ENCODE results near the gene WASHC3.
"Not testable (repeated sequence)": the region's sequence is repeated elsewhere in the genome, so short reads cannot be mapped to it uniquely, and the experiment has no call there.

Gene WASHC3

DNA sequence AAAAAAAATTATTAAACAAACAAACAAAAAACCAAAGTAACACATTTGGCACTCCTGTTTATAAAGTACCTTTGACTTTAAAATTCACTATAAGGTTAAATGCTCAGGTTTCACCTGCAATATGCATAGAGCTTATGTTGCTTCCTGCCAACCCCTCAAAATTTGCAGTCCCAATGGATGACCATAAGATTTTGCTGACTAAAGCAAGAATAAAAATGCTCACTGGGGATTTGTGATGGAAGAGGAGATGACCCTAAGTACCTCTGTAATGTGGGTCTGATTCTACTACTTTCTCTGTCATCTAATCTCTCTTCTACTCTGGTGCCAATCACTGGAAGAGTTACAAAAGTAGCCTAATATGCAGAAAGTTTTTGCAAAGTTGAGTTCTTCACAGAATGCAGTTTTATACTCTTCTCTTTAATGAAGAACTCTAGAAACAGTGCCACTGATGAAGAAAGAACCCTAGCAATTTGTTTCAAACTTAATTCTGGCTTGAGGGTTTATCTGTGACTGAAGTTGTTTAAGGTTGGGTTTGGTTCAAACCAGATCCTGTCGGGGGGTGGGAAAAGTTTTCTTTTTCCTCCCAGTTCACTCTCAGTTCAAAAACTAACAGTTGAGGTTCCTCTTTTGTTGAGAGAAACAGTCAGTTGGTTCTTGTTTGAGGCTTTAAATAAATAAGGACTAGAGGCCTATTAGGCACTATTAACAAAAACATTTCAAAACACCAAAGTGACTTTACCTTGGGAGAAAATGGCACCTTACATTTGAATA is 10.9 kb downstream of the WASHC3 start:
- DNase-seq: no peak

DNA sequence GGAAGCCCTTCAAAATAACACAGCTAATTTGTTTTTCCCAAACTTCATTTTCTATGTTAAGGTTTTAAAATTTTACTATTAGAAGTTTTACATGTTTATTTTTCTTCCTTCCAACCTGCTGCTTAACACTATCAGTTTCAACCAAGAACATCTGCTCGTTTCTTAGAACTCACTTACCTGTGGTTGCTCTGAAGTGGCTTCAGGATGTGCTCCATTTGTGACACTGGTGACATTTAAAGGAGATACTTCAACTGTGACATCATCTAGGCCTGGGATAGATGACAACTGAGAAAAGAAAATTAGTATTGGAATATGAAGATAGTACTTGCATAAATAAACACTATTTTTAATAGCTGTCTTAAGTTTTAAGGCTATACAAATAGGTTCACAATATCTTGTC is 17.9 kb downstream of the WASHC3 start:
- no peak for DNase-seq

DNA sequence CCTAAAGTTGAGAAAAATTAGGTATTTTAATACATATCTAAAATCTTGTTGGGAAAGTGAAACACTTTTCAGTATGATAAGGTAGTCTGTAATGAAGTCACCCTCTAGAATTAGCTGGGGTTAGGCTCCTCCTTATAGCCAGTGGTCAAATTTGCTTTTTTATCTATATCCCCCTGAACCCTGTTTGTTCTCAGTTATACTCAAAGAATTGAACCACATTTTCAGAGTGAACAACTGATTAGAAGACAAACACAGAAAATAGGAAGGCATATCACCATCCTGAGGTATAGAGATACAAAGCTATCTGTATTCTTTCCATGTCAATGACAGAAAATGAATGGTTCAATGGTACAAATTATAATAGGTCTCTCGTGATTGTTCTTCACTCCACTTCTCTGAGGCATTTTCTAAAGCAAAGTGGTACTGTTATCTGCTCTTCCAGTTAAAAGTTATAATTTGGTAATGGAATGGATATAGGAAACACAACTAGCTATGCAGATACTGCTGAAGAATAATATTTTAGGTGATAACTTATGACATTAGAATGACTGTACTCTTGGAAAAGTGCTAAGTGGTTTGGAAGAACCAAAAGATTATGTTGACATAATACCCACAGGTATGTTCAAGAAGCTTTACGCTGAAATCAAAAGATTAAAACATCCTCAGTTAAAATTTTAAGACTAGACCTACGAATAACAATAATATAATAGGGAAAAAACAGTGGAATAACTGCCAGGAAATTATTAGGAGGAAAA is 27.6 kb downstream of the WASHC3 start:
- no peak for DNase-seq

DNA sequence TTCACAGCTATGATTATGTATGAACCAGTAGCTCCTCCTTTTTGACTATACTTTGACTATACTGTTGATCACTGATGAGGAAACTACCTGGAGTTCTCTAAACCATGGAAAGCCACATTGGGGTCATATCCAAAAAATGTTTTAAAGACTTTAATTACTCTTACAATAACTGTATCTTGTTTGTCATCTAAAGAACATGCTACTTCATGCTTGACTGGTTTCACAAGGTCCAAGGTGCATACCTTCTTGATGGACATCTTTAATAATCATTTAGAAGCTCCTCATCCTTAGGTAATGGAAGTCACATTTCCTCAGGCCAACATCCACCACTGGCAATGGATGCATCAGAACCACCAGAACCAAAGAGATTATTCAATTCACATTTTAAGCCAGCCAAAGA is 29.9 kb downstream of the WASHC3 start:
- DNase-seq: no peak

DNA sequence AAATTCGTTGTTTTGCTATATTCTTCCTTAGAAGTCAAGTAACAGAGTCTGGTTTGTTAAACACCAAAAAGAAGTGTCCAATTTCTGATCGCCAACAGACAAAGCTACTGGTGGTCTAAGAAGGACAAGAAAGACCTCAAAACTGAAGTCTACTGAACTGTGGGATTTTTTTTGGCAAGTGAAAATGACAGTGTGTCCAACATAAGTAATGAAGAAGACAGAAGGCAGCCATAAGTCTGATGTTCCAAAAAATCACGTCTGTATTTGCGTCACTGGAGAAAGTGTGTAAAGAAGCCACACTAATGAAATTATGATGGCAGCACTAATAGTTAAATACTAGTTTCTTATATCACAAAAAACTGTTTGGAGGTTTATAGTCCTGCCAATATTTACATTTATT is 32.6 kb downstream of the WASHC3 start:
- DNase-seq: no peak

DNA sequence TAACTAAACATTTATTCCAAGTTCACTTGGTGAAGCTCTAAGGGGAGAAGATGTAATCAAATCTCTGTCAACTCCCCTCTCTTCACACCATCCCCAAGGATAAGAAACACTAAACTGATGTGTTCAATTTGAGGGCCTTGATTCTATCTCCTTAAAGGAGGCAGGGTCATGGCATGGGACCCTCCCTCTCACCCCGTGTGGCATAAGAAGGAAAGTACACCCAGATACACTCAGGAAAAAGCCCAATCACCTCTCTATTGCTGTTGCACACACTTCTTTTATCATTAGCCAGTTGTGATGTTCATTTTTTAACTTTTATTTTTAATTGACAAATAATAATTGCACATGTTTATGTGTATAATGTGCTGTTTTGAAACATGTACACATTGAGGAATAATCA is 35.1 kb downstream of the WASHC3 start:
- no peak for DNase-seq

DNA sequence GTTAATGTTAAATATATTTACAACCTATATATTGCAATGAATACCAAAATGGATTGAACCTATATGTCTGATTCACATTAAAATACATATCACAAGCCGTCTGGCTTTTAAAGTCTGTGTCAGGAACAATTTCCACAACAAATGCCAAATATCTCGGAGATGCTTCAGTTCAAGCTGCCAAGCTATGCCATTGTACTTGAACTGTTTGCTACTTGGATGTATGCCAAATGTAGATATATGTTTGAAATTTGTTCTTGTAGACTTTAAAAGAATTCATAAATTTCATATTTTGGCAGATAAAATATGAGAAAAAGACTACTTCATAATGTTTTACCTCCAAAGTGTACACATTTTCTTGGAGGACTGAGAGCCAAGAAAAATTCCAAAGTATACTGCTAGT is 37.0 kb downstream of the WASHC3 start:
- no peak for DNase-seq

DNA sequence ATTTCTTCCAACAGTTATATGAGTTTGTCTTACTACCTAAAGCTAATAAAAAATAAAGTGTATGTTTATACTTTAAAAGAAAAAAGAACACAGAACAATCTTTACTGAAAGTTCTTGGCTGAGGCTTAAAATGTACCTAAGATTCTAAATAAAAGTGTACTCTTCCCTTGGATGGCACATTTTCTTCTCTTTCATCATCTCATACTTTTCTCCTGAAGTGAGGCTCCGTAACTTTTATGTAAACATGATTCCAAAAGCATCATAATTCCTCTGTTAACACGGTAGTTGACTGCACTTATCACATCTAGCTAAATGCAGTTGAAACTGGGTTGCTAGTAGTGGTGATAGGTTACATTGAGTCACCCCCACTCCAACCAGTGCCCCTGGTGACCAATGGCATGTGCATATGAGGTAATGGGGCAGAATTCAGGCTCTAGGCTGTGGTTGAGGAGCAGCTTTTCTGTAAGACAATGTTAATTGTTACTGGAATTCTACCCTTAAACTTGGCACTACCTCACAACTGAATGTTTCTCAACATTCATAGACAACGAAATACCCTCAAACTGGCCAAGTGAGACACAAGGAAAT is 38.4 kb downstream of the WASHC3 start:
- DNase-seq: no peak

DNA sequence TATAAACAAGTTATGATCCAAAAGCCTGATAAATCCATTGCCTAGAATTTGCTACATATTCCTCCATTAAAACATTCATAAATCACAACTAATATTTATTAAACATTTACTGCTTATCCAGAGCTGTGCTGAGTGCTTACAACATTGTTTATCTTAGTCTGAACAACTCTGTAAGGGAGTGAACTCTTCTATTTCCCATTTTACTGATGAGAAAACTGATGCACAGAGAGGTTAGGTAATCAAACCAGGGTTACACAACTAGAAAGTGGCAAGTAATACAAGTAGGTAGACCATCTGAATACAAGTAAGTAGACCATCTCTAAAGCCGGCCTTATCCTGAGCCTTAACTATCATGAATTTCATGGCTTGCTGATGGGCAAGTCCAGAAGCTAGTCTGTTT is 39.5 kb downstream of the WASHC3 start:
- no peak for DNase-seq

DNA sequence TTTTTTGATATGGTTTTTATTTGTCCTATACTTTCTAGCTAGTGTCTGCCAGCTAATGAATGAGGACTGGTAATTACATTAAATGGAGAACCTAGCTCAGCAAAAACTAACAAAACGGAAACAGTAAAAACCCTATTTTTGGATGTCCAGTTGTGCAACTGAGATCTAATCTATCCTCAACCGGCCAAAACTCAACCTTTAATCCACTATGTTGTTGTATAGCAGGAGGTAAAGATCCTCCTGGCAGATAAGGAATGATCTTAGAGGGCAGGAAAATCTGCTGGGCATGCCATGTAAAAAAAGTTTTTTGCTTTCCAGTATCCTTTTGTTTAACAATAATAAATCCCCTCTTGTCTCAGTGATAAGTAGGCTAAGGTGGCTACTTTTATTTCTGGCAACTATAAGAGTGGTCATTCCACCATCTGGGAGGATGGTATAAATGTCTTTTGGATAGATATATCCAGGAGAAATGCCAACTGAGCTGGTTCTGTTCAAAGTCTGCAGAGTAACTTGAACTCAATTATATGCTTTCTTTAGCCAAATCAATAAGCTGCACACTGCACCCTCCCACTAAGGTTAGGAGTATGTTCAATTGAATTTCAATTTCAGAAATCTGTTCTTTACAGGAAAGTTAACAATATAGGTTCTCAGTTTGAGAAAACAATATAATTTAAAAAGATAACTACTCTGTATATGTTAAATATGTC is 40.1 kb downstream of the WASHC3 start:
- DNase-seq: no peak

DNA sequence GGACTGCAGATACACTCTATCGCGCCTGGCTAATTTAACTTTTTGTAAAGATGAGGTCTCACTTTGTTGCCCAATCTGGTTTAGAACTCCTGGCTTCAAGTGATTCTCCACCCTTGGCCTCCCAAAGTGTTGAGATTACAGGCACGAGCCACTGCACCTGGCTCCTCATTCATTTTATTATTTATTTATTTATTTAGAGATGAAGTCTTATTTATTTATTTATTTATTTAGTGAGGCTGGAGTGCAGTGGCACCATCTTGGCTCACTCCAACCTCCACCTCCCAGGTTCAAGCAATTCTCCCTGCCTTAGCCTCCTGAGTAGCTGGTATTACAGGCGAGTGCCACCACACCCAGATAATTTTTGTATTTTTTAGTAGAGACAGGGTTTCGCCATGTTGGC is 43.2 kb downstream of the WASHC3 start:
- not testable (repeated sequence) for DNase-seq

DNA sequence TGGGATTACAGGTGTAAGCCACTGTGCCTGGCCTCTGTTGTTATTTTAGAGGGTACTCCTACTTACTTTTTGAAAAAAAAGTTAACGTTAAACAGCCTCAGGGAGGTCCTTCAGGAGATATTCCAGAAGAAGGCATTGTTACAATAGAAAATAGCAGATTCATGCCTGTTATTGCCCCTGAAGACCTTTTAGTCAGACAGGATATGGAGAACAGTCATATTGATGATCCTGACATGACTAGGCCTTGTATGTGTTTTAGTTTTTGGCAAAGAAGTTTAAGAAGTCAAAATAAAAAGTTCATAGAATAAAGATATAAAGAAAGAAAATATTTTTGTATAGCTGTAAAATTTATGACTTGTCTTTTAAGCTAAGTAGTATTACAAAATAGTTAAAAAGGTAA is 45.3 kb downstream of the WASHC3 start:
- no peak for DNase-seq

DNA sequence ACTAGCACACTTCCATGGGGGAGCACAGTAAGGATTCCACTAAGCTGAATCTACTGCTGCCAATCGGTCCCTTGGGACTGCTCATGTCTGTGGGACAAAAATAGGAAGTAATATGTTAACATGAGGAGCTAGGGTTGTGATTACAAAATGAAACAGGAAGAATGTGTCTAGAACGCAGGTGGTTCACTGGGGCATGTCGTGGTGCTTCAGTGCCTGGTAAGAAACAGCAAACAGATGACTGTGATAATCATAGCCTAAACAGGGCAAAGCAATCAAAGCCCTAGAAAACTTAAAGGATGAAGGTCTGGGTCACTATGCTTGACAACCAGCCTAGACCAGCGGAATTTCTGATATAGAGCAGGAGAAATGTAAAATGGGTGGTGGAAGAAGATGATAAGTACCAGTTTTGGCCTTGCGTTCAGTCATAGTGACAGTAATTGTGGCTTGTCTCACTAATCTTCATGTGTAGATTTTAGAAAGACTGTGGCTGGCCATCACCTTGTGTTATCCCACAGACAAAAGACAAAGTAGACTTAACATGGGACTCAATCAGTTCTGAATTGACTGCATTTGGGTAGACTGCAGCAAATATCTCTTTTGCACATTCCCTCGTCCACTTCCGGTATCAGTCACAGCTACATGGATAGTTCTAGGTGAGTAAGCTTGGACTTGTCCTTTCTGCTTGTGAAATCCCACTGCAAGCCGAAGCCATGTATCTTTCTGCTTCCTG is 51.4 kb downstream of the WASHC3 start:
- no peak for DNase-seq

DNA sequence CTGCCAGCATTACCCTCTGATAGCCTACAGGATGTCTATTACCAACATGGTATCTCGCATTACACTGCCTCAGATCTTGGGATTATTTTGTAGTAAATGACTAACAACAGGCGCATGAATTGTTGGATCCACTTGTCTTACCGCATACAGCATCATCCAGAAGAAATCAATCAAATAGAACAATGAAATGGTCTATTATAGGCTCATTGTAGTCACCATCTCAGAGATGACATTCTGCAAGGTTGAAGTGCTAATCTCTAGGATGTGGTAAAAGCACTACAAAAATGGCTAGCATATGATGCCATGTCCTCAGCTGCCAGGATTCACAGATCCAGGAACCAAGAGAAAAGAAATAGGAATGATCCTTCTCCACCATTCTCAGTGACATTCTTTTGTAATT is 52.0 kb downstream of the WASHC3 start:
- no peak for DNase-seq

DNA sequence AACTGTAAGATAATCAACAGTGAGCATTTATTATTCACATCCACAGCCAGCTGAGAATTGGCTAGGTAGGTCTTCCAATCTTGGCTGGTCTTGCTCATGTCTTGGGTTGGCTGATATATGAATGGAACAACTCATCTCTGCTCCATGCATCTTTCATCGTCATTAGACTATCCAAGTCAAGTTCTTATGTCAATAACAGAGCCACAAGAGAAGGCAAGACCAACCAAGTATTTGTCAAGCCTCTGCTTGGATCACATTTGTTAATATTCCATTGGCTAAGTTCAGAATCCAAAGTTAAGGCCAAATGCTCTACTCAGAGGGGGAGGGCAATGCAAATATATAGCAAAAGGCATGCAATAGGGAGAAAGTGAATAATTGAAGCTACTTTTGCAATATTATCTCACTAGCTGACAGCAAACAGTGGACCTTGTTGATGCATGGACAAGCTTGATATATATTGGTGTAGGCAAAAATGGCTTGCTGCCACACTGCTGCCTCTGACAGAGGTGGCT is 53.1 kb downstream of the WASHC3 start:
- DNase-seq: no peak

DNA sequence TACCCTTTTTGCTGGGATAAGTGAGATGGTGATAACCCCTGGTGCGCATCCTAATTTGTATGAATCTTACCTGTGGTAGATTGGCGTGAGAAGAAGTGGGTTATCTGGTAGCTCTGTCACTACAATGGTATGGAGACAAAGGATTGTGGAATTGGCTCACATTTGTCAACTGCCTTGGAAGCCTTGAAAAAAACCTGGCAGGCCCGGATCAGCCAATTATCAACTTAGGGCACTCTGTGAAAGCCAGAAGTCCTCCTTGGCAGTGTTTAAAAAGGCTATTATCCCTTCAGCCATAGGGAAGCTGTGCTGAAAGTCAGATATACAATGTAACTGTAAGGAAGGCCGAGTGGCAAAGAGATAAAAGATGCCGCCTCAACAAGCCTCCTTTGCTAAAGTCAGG is 56.5 kb downstream of the WASHC3 start:
- no peak for DNase-seq

DNA sequence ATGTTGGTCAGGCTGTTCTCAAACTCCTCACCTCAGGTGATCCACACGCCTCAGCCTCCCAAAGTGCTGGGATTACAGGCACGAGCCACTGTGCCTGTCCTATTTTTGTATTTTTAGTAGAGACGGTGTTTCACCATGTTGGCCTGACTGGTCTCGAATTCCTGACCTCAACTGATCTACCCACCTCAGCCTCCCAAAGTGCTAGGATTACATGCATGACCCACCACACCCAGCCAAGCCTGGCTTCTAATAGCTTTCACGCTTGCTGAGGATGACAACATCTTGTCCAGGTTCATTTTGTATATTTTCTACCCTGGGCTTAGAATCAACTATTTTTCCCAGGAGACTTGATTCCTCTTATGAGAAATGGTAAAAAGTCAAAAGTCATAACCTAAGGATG is 64.7 kb downstream of the WASHC3 start:
- no peak for DNase-seq

DNA sequence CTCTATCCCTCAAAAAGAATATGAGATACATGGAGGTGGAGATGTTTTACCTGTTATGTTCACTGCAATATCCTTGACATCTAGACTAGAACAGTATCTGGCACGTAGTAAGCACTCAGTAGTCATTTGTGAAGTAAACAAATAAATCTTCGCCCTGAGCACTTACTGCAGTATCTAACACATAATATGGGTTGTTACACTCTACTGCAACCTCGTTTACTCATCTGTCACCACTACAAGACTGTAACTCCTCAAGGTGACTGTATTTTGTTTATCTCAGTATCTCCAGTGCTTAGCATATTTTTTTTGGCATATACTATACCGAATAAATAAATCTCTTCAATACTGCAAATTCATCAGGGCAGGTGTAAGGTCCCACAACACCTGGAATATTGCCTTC is 66.1 kb downstream of the WASHC3 start:
- DNase-seq: peak; percentile 10

DNA sequence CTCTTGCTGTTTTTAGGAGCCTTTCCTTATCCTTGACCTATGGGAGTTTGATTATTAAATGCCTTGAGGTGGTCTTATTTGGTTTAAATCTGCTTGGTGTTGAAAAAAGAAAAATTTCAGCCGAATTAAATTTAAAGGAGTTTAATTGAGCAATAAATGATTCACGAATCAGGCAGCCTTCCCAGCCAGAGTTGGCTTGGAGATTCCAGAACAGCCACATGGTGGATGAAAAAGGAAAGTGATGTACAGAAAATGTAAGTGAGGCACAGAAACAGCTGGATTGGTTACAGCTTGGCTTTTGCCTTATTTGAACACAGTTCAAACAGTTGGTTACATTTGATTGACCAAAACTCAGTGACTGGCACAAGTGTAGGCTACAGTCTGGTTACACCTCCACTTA is 69.7 kb downstream of the WASHC3 start:
- no peak for DNase-seq

DNA sequence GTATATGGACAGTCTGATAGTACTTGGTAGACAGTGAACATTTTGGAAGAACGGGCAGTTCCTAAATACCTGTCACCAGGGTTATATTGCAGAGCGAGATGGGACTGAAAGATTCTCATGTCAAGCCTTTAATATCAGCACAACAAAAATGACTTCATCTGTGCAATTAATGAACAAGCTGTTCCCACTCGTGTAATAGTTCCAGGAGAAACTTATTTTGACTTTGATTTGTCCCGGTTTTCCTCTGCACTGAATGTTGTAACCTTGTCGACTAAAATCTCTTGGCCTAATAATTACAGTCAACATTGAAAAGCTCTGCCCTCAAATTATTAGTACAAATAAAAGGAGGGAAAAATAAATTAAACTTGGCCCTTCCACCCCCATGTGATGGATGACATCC is 79.5 kb downstream of the WASHC3 start:
- no peak for DNase-seq

DNA sequence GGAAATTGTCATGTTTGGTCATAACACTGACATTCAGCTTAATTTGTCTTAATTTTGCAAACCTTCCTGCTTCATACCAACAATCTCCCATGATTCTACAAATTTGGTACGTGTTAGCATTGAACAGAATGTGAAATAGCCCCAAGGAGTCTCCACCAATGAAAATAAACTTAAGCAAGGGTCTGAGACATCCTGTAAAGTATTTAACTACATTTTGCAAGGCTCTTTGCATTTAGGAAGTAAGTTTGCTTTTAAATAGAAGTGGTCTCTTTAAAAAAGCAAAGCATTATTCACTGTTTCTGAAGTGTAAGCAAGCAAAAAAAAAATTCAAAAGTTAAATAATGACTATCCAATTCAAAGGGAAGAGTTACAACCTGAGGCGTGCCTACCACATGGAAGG is 79.9 kb downstream of the WASHC3 start:
- no peak for DNase-seq

DNA sequence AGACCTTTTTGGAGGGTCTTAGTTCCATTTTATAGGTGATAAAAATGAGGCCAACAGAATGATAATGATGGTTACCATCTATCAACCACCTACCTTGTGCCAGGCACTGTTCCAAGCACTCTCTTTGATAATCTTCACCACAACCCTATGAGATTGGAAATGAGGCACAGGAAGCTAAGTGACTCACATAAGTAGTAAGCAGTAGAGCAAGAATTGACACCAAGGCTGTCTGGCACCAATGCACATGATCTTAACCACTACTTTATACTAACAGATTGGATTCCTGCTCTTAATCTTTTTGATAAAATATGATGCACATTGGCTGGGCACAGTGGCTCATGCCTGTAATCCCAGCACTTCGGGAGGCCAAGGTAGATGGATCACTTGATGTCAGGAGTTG is 93.0 kb downstream of the WASHC3 start:
- DNase-seq: no peak

DNA sequence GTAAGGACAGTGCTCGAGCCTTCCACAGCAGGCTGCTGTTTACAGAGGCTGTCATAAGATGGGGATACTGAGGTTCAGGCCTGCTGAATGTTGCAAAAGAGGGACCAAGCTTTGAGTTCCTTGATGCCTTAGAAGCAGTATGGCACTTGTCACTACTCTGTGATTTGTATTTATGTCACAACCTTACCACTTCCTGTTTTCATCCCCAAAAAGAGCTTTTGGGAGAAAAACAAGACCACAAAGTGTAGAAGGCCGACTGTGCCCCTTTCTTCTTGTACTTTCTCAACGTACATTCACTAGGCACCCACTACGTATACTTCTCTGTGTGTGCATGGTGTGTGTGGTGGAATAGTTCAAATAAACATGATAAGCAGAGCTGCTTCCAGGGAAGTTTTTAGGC is 94.3 kb downstream of the WASHC3 start:
- no peak for DNase-seq

Measured in NCI-H1092 treated with DMSO at 0.1 percent for 48 hours (cell line).